Stimulated activated naive B cell treated with anti-CD40 and anti-IgM and Interleukin-4, amounts not matched to agents 10 μg/mL and 1 μg/mL and 100 μg/mL, for 72 hours (primary cell): ENCODE results near the gene CDC34.

ENCODE experiments used
- ATAC-seq, 2 donors: fragments of 150-1000 bp; cut with Tn5 transposase; replicated peaks; 2 replicates each; pipeline ENCODE4 v1.10.0; 2021; ENCODE audit warnings: moderate library complexity in 1 of 2
- DNase-seq: peaks from one replicate; pipeline ENCODE4 v3.0.0; 2021
- H3K27ac Mint-ChIP-seq: one replicate; pipeline ENCODE4 v1.8.0; 2022; ENCODE audit warnings: mild to moderate bottlenecking, mixed read lengths
- H3K27me3 Mint-ChIP-seq, 2 donors: one replicate each; pipeline ENCODE4 v1.8.0; 2022; ENCODE audit warnings: mixed read lengths in 2 of 2
- H3K36me3 Mint-ChIP-seq, 2 donors: one replicate each; pipeline ENCODE4 v1.8.0; 2022; ENCODE audit warnings: mixed read lengths in 2 of 2, mild to moderate bottlenecking in 1 of 2
- H3K4me1 Mint-ChIP-seq, 2 donors: one replicate each; pipeline ENCODE4 v1.8.0; 2022; ENCODE audit warnings: mixed read lengths in 2 of 2, mild to moderate bottlenecking in 1 of 2
- H3K4me3 Mint-ChIP-seq, 2 donors: one replicate each; pipeline ENCODE4 v1.8.0; 2022; ENCODE audit warnings: mild to moderate bottlenecking in 2 of 2, mixed read lengths in 2 of 2, moderate library complexity in 1 of 2
- H3K9me3 Mint-ChIP-seq, 2 donors: one replicate each; pipeline ENCODE4 v1.8.0; 2022; ENCODE audit warnings: mixed read lengths in 2 of 2, mild to moderate bottlenecking in 1 of 2

Gene CDC34

DNA sequence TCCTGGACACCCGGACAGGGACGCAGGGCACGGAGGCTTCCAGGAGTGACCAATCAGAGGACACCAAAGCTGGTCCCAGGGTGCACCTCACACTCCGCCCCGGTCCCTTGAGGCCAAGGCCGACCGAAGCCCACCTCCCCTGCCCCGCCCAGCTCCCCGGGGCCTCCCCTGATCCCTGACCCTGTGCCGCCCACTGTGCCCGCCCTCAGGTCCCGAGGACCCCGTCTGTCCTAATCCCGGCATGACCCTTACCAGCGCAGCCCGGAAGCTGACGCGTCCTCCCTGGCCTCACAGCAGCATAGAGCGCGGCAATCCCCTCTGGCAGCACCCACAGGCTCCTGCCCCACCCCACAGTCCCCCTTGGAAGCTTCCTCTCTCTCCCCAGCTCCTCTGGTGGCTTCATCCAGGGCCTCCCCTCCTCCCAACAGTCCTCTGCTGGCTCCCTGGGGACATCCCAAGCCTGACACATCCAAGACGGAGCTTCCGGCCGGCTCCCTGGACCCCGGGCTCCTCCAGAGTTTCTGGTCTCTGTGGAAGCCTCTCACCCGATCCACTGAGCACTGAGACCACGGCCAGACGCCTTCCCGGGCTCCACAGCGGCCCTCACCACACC is 7.4 kb upstream of the CDC34 start:
- no peak overlapping the region for H3K4me3 Mint-ChIP-seq
- DNase-seq = no peak
- H3K4me1 Mint-ChIP-seq = peaks cover 0 to 2% of the 10 kb centered on the region in 2 donors
- H3K27me3 Mint-ChIP-seq = peaks cover 15 to 18% of the 10 kb centered on the region in 2 donors
- H3K9me3 Mint-ChIP-seq = peaks cover 0 to 2% of the 10 kb centered on the region in 2 donors
- ATAC-seq = no peak
- peaks cover 3 to 9% of the 10 kb centered on the region in 2 donors for H3K36me3 Mint-ChIP-seq
- H3K27ac Mint-ChIP-seq = no peak overlapping the region

DNA sequence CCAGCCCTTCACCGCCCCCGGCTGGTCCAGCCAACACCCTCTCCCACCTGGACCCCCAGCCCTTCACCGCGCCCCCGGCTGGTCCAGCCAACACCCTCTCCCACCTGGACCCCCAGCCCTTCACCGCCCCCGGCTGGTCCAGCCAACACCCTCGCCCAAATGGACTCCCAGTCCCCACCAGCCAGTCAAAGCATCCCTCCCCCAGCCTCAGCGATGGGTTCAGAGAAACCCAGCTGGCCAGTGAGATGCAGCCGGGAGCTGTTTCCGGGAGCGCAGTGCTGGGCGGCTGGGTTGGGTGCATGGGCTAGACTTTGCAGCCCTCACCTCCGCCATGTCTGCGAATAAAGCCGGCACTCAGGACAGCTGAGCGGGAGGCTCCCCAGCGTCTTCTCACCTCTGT is 6.5 kb upstream of the CDC34 start:
- DNase-seq (no peak), ATAC-seq (no peak)
- Mint-ChIP-seq H3K4me3 (no peak overlapping the region), H3K27me3 (peaks cover 15 to 18% of the 10 kb centered on the region in 2 donors), H3K4me1 (peaks cover 1 to 2% of the 10 kb centered on the region in 2 donors), H3K9me3 (peaks cover 0 to 2% of the 10 kb centered on the region in 2 donors), H3K36me3 (peaks cover 3 to 6% of the 10 kb centered on the region in 2 donors), H3K27ac (peak overlapping the region; percentile 85)

- H3K27me3 Mint-ChIP-seq = peaks cover 15 to 17% of the 10 kb centered on the region in 2 donors
- no peak for DNase-seq
- no peak overlapping the region for H3K27ac Mint-ChIP-seq
- peaks cover 2 to 4% of the 10 kb centered on the region in 2 donors for H3K36me3 Mint-ChIP-seq
- peaks cover 4 to 8% of the 10 kb centered on the region in 2 donors for H3K4me1 Mint-ChIP-seq
- no peak overlapping the region for H3K4me3 Mint-ChIP-seq
- peaks cover 0 to 2% of the 10 kb centered on the region in 2 donors for H3K9me3 Mint-ChIP-seq
- ATAC-seq = no peak
Measured at GRCh38 chr19:525857-526419, 5.6 kb upstream of the CDC34 start.

DNA sequence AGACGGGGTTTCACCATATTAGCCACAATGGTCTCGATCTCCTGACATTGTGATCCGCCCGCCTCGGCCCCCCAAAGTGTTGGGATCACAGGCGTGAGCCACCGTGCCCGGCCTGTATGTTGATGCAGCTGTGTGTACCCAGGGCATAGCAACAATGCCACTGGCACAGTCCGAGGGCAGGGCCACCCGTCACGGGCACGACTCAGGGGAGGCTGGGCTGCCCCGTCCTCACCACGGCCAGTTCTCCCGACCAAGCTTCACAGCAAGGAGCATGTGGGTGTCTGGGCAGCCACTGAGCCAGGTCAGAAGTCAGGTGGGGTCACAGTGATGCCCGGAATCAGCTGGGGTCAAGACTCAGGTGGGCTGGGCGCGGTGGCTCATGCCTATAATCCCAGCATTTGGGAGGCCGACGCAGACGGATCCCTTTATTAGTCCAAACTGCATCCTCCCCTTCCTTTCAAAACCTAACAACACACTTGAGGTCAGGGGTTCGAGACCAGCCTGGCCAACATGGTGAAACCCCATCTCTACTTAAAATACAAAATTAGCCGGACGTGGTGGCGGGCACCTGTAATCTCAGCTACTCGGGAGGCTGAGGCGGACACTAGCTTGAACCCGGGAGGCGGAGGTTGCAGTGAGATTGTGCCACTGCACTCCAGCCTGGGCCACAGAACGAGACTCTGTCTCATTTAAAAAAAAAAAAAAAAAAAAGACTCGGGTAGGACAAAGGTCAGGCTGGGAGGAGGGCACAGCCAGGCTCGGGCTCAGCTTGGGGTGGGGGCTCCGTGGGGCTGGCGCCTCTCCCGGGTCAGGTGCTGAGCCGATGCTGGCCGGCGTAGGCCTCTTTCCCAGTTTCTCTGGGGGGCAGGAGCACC is 1.2 kb upstream of the CDC34 start:
- peaks cover 10 to 12% of the 10 kb centered on the region in 2 donors for H3K27me3 Mint-ChIP-seq
- ATAC-seq (peak; percentile 1), DNase-seq (no peak)
- H3K36me3 Mint-ChIP-seq = peaks cover 3 to 4% of the 10 kb centered on the region in 2 donors
- H3K27ac Mint-ChIP-seq = peak overlapping the region; percentile 91
- H3K4me3 Mint-ChIP-seq = peak overlapping the region; percentile 86 to 91
- no peaks in the 10 kb centered on the region for H3K9me3 Mint-ChIP-seq
- H3K4me1 Mint-ChIP-seq = peaks cover 15 to 31% of the 10 kb centered on the region in 2 donors

DNA sequence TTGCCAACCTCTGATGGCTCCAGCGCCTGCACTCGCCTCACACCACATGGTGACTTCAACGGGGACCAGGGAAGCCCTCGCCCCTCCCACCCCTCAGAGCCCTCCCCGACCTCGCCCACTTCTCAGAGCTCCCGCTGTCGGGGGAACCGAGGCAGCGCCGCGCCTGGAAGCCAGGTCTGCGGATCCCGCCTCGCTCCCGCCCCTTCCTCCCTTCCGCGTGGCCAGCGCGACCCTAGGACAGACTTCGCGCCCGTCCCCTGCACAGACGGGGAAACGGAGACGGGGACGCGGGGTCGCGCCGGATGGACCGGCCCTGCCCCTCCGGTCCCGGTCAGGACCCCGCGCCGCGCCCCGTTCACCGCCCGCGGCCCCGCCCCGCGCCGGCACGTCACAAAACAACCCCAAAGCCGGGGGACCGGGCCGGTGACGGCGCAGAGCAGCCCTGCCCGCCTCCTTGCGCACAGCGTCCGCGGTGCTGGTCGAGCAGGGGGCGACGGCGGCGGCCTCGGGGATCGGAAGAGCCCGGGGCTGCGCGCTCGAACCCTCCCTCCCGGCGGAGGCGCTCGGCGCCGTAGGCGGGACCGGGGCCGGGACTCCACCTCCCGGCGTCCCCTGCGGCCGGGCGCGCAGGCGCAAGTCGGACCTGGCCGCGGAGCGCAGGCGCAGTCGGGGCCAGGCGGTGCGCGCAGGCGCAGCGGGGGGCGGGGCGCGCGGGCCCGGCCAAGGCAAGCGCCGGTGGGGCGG is 379 bp upstream of the CDC34 start:
- H3K4me3 Mint-ChIP-seq = peak overlapping the region; percentile 86 to 91
- H3K36me3 Mint-ChIP-seq = peaks cover 4 to 5% of the 10 kb centered on the region in 2 donors
- peaks cover 15 to 31% of the 10 kb centered on the region in 2 donors for H3K4me1 Mint-ChIP-seq
- peak; percentile 82 for DNase-seq
- no peaks in the 10 kb centered on the region for H3K9me3 Mint-ChIP-seq
- H3K27me3 Mint-ChIP-seq = peaks cover 7 to 8% of the 10 kb centered on the region in 2 donors
- peak; percentile 70 to 82 for ATAC-seq
- H3K27ac Mint-ChIP-seq = peak overlapping the region; percentile 91

GRCh38 chr19:532561-533363 is 1.2 kb downstream of the CDC34 start:
- Mint-ChIP-seq H3K9me3 (no peaks in the 10 kb centered on the region), H3K4me3 (peak overlapping the region; percentile 83 to 91), H3K27me3 (peaks cover 0 to 4% of the 10 kb centered on the region in 2 donors), H3K36me3 (peaks cover 4 to 6% of the 10 kb centered on the region in 2 donors), H3K4me1 (peaks cover 15 to 31% of the 10 kb centered on the region in 2 donors), H3K27ac (peak overlapping the region; percentile 75)
- DNase-seq (no peak), ATAC-seq (peak; percentile 2 to 8)

DNA sequence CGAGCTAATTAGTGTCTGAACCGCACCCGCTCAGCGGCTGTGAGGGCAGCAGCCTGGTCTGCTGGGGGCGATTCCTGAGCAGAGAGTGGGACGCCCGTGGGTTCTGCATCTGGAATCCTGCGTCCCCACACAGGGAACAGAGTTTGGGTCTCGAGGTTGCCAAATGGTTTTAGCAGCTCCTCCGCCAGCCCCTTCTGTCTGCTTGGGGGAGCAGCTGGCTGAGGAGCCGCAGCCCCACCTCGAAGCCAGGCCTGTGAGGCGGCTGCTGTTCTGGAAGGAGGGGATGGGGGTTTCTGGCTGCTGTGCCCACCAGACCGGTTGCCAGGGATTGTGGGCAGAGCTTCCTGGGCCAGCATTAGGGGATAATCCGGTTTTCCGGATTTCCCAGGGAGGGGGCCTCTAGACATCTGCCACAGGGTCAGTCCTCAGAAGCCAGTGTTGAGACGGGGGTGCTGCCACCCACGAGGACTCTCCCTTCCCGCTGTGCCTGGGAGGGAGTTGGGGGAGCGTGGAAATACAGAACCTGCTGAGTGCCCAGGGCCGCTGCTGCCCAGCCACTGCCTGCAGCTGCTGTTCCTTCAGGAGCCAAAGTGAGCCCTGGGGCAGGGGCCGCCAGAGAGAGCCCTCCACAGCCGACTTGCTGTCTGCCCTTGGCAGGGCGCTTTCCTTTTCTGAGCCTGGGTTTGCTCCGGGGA is 2.0 kb downstream of the CDC34 start:
- no peak for DNase-seq
- H3K27me3 Mint-ChIP-seq = peaks cover 0 to under 1% of the 10 kb centered on the region in 2 donors
- H3K27ac Mint-ChIP-seq = peak overlapping the region; percentile 67
- peaks cover 9 to 13% of the 10 kb centered on the region in 2 donors for H3K36me3 Mint-ChIP-seq
- H3K9me3 Mint-ChIP-seq = no peaks in the 10 kb centered on the region
- peak overlapping the region; percentile 83 to 91 for H3K4me3 Mint-ChIP-seq
- ATAC-seq = no peak
- peaks cover 17 to 31% of the 10 kb centered on the region in 2 donors for H3K4me1 Mint-ChIP-seq

GRCh38 chr19:534088-534487 is 2.5 kb downstream of the CDC34 start:
- no peaks in the 10 kb centered on the region for H3K9me3 Mint-ChIP-seq
- no peak overlapping the region for H3K4me3 Mint-ChIP-seq
- no peaks in the 10 kb centered on the region for H3K27me3 Mint-ChIP-seq
- peaks cover 17 to 31% of the 10 kb centered on the region in 2 donors for H3K4me1 Mint-ChIP-seq
- ATAC-seq = no peak
- no peak overlapping the region for H3K27ac Mint-ChIP-seq
- no peak for DNase-seq
- H3K36me3 Mint-ChIP-seq = peaks cover 14 to 17% of the 10 kb centered on the region in 2 donors

- ATAC-seq (no peak), DNase-seq (no peak)
- H3K9me3 Mint-ChIP-seq = no peaks in the 10 kb centered on the region
- H3K4me3 Mint-ChIP-seq = peak overlapping the region; percentile 46 to 56
- H3K27ac Mint-ChIP-seq = peak overlapping the region; percentile 37
- peaks cover 21 to 22% of the 10 kb centered on the region in 2 donors for H3K36me3 Mint-ChIP-seq
- no peaks in the 10 kb centered on the region for H3K27me3 Mint-ChIP-seq
- H3K4me1 Mint-ChIP-seq = peaks cover 14 to 28% of the 10 kb centered on the region in 2 donors
Measured at GRCh38 chr19:535017-535835, 3.7 kb downstream of the CDC34 start.

DNA sequence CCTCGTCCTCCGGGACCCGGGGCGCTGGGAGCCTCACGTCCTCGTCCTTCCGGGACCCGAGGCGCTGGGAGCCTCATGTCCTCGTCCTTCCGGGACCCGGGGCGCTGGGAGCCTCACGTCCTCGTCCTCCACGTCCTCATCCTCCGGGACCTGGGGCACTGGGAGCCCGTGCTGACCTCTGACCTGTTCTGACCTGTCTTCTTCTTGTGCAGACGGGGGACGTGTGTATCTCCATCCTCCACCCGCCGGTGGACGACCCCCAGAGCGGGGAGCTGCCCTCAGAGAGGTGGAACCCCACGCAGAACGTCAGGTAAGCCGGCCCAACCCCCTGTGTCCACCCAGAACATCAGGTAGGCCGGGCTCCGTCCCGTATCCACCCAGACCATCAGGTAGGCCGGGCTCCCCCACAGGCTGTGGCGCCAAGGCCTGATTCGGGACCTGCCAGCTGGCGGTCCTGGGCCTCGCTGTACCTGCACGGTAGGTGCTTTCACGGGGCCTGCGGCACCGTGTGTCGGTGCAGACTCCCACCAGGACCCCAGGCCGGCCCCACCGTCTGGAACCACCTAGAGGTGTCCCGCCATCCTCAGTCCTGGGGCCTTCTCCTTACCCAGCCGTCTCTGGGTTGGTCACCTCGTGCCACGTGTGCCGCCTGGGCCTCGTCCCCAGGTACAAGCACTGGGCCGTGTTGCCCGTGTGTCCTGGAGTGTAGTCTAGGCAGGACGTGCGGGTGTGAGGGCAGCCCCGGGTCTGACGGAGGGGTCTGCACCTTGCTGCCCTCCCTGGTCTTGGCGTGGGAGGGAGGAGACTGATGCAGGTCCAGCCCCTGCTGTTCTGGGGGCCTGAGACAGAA is 4.7 kb downstream of the CDC34 start:
- H3K27ac Mint-ChIP-seq = no peak overlapping the region
- DNase-seq (no peak), ATAC-seq (no peak)
- H3K36me3 Mint-ChIP-seq = peaks cover 21 to 22% of the 10 kb centered on the region in 2 donors
- H3K27me3 Mint-ChIP-seq = no peaks in the 10 kb centered on the region
- no peaks in the 10 kb centered on the region for H3K9me3 Mint-ChIP-seq
- no peak overlapping the region for H3K4me3 Mint-ChIP-seq
- H3K4me1 Mint-ChIP-seq = peaks cover 14 to 23% of the 10 kb centered on the region in 2 donors

- H3K9me3 Mint-ChIP-seq = no peaks in the 10 kb centered on the region
- no peak overlapping the region for H3K27ac Mint-ChIP-seq
Measured at GRCh38 chr19:536881-537404, 5.4 kb downstream of the CDC34 start.

More at GRCh38 chr19:536881-537404, 5.4 kb downstream of the CDC34 start:
- Mint-ChIP-seq H3K4me3 (no peak overlapping the region), H3K36me3 (peaks cover 21 to 24% of the 10 kb centered on the region in 2 donors), H3K27me3 (no peaks in the 10 kb centered on the region), H3K4me1 (peaks cover 14 to 23% of the 10 kb centered on the region in 2 donors)
- ATAC-seq = no peak
- no peak for DNase-seq
